ENCODE data around the gene GPC6. TPM values are rescaled to one million over a fixed set of nuclear protein-coding genes. Genes with fewer than 3 reads are reported as not detected.

Gene GPC6
- total and polyA plus RNA-seq, 4 donors = 5.9 to 29.1 (median 18.2) TPM

GRCh38 chr13:94261163-94261562, 1034.6 kb downstream of the GPC6 start:
- H3K4me1 ChIP-seq (ENCODE audit: control insufficient read depth in 4 of 4, insufficient read depth in 4 of 4, low read length in 3 of 4) = no peaks in the 10 kb centered on the region
- TF ChIP-seq RAD21 (IDR thresholded peaks at IDR 0.05) (no peak), NR2F2 (IDR thresholded peaks at IDR 0.05) (no peak), FOXA1 (IDR thresholded peaks at IDR 0.05) (no peak), SP1 (IDR thresholded peaks at IDR 0.05) (no peak), FOXA2 (IDR thresholded peaks at IDR 0.05) (no peak), MAX (IDR thresholded peaks at IDR 0.05) (no peak), JUND (IDR thresholded peaks at IDR 0.05) (no peak), REST (IDR thresholded peaks at IDR 0.05) (no peak), EGR1 (IDR thresholded peaks at IDR 0.05; ENCODE audit: low read depth in 2 of 2) (no peak), RXRA (IDR thresholded peaks at IDR 0.05) (no peak), ATF3 (IDR thresholded peaks at IDR 0.05) (no peak), ZBTB33 (IDR thresholded peaks at IDR 0.05) (no peak), HNF4G (IDR thresholded peaks at IDR 0.05) (no peak)

GRCh38 chr13:94263038-94263437, 1036.4 kb downstream of the GPC6 start:
- H3K27me3 ChIP-seq (ENCODE audit: control insufficient read depth in 4 of 4, insufficient read depth in 4 of 4, low read length in 3 of 4) = no peaks in the 10 kb centered on the region
- H3K9ac ChIP-seq (ENCODE audit: low read depth in 1 of 2, low read length in 2 of 2) = no peak overlapping the region
- H3K36me3 ChIP-seq (ENCODE audit: control insufficient read depth in 4 of 4, insufficient read depth in 3 of 4, low read depth in 1 of 4, low read length in 3 of 4) = no peaks in the 10 kb centered on the region
- H3K9me3 ChIP-seq (ENCODE audit: control insufficient read depth in 4 of 4, low read length in 3 of 4) = no peaks in the 10 kb centered on the region
- DNase-seq (ENCODE audit: low spot score) = no peak
- H3K4me1 ChIP-seq (ENCODE audit: control insufficient read depth in 4 of 4, insufficient read depth in 4 of 4, low read length in 3 of 4) = no peaks in the 10 kb centered on the region
- H3K27ac ChIP-seq (ENCODE audit: low read depth in 1 of 2, low read length in 2 of 2) = no peak overlapping the region
- H3K4me3 ChIP-seq (ENCODE audit: low read depth in 1 of 3, low read length in 3 of 3) = no peak overlapping the region
- WGBS = 79% methylated on average over 3 of the region's 3 CpGs
- TF ChIP-seq RXRA (IDR thresholded peaks at IDR 0.05) (no peak), NR2F2 (IDR thresholded peaks at IDR 0.05) (no peak), FOXA1 (IDR thresholded peaks at IDR 0.05) (no peak), YY1 (IDR thresholded peaks at IDR 0.05) (no peak), EGR1 (IDR thresholded peaks at IDR 0.05; ENCODE audit: low read depth in 2 of 2) (no peak), REST (IDR thresholded peaks at IDR 0.05) (no peak), RAD21 (IDR thresholded peaks at IDR 0.05) (no peak), ATF3 (IDR thresholded peaks at IDR 0.05) (no peak), SP1 (IDR thresholded peaks at IDR 0.05) (no peak), CTCF (IDR thresholded peaks at IDR 0.05; ENCODE audit: low read depth, low read length, missing input control) (no peak), JUND (IDR thresholded peaks at IDR 0.05) (no peak), HNF4A (conservative IDR thresholded peaks at IDR 0.05) (no peak), FOXA2 (IDR thresholded peaks at IDR 0.05) (no peak), ZBTB33 (IDR thresholded peaks at IDR 0.05) (no peak), MAX (IDR thresholded peaks at IDR 0.05) (no peak), TAF1 (conservative IDR thresholded peaks at IDR 0.05) (no peak)

More at GRCh38 chr13:94261163-94261562, 1034.6 kb downstream of the GPC6 start:
- Histone ChIP-seq H3K9ac (ENCODE audit: low read depth in 1 of 2, low read length in 2 of 2) (no peak overlapping the region), H3K27me3 (ENCODE audit: control insufficient read depth in 4 of 4, insufficient read depth in 4 of 4, low read length in 3 of 4) (no peaks in the 10 kb centered on the region), H3K9me3 (ENCODE audit: control insufficient read depth in 4 of 4, low read length in 3 of 4) (no peaks in the 10 kb centered on the region), H3K27ac (ENCODE audit: low read depth in 1 of 2, low read length in 2 of 2) (no peak overlapping the region), H3K36me3 (ENCODE audit: control insufficient read depth in 4 of 4, insufficient read depth in 3 of 4, low read depth in 1 of 4, low read length in 3 of 4) (no peaks in the 10 kb centered on the region), H3K4me3 (ENCODE audit: low read depth in 1 of 3, low read length in 3 of 3) (no peak overlapping the region)
- 90% methylated on average over 3 of the region's 3 CpGs for whole genome bisulfite sequencing
- no peak for DNase-seq (ENCODE audit: low spot score)

All from liver (tissue), 9 donors.